Activated naive CD8-positive, alpha-beta T cell treated with anti-CD3 and anti-CD28 coated beads, Interleukin-2, amount 10 ng/mL, durations not matched to agents 7 days and 5 days (primary cell): ENCODE measurements around the gene TFIP11. TPM values are rescaled to one million over a fixed set of nuclear protein-coding genes. Genes with fewer than 3 reads are reported as not detected.

ENCODE experiments used
- ATAC-seq: fragments of 150-1000 bp; cut with Tn5 transposase; one replicate; pipeline ENCODE4 v1.10.0; 2021; ENCODE audit warnings: low read depth, moderate library complexity
- POLR2A ChIA-PET: fragments of 350-600 bp; sonication (Branson Sonifier 250); formaldehyde crosslinking; loops from one replicate; lab custom pipeline; 2021; ENCODE audit warnings: antibody characterized with exemption; lab: Charles Lee
- DNase-seq: peaks from one replicate; pipeline ENCODE4 v3.0.0; 2021
- H3K27ac Mint-ChIP-seq: one replicate; pipeline ENCODE4 v1.8.0; 2022; ENCODE audit warnings: mild to moderate bottlenecking, mixed read lengths
- H3K27me3 Mint-ChIP-seq: one replicate; pipeline ENCODE4 v1.8.0; 2022; ENCODE audit warnings: mild to moderate bottlenecking, moderate library complexity, mixed read lengths
- H3K36me3 Mint-ChIP-seq: one replicate; pipeline ENCODE4 v1.8.0; 2021; ENCODE audit warnings: mild to moderate bottlenecking, mixed read lengths
- H3K4me1 Mint-ChIP-seq: one replicate; pipeline ENCODE4 v1.8.0; 2021; ENCODE audit warnings: mixed read lengths
- H3K4me3 Mint-ChIP-seq: one replicate; pipeline ENCODE4 v1.8.0; 2022; ENCODE audit warnings: mild to moderate bottlenecking, moderate library complexity, mixed read lengths
- H3K9me3 Mint-ChIP-seq: one replicate; pipeline ENCODE4 v1.8.0; 2021; ENCODE audit warnings: mixed read lengths
- total RNA-seq, 2 experiments: library from RNA; stranded (reverse); gene quantifications; one replicate each; pipeline ENCODE4 v1.2.3, GENCODE V29; 2021

Gene TFIP11
- total RNA-seq, 2 experiments from 2014 or later: 64.6 to 67.9 TPM

DNA sequence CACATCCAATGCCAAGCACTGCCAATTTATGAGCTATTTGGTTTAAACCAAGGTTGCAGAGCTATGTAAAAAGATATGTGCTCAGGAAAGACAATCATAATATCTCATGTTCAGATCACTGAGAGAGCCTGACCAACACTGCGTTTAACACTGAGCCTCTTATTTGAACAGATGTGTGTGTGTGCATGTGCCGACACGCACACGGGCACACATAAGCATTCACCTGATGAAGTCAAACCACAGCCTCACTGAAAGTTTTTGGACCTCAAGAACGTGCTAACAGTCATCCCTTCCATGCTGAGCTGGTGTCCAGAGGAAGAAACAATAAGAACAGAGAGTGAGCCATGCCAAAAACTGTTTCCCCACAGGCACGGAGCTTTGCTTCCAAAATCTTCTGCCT, 52.1 kb downstream of the TFIP11 start:
- H3K27ac Mint-ChIP-seq: no peak overlapping the region
- no peaks in the 10 kb centered on the region for H3K27me3 Mint-ChIP-seq
- no peak overlapping the region for H3K4me3 Mint-ChIP-seq
- no peak for DNase-seq
- POLR2A ChIA-PET: no interaction called here
- no peaks in the 10 kb centered on the region for H3K9me3 Mint-ChIP-seq
- H3K36me3 Mint-ChIP-seq: peaks cover 18% of the 10 kb centered on the region
- no peak for ATAC-seq
- H3K4me1 Mint-ChIP-seq: no peaks in the 10 kb centered on the region

GRCh38 chr22:26457661-26458272, 54.5 kb downstream of the TFIP11 start:
- no peaks in the 10 kb centered on the region for H3K27me3 Mint-ChIP-seq
- ATAC-seq: no peak

DNA sequence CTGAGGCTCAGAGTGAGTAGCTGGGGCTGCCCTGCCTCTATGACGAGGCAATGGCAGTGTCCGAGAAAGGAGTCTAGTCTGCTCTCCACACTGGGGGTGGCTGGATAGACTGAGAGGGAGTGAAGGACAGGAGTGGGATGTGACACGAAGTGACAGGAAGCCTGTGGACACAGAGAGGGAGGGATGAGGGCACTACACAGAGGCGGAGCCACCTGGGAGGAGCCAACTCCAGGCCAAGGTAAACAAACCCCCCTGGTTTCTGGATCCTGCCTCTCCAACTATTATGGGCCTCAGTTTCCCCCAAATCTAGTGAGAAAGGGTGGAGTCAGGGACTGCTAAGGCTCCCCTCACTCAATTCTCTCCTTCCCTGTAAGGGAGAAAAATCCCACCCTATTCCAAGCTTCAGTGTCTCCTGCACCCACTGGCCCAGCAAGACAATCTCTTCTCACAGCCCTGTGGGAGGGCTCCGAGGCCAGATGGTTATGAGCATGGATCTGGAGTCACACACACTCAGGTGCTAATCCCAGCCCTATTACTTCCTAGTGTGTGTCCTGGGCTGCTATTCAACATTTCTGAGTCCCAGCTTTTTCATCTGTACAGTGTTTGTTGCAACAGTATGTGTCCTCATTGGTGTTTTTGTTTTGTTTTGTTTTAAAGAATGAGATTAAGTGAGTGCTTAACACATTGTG, 58.3 kb downstream of the TFIP11 start:
- ATAC-seq (no peak), DNase-seq (peak; percentile 4)
- H3K36me3 Mint-ChIP-seq: peaks cover 11% of the 10 kb centered on the region
- H3K4me3 Mint-ChIP-seq: no peak overlapping the region
- H3K9me3 Mint-ChIP-seq: no peaks in the 10 kb centered on the region
- no peaks in the 10 kb centered on the region for H3K27me3 Mint-ChIP-seq
- POLR2A ChIA-PET: no interaction called here
- H3K4me1 Mint-ChIP-seq: peaks cover 5% of the 10 kb centered on the region
- H3K27ac Mint-ChIP-seq: no peak overlapping the region

More at GRCh38 chr22:26457661-26458272, 54.5 kb downstream of the TFIP11 start:
- peaks cover 13% of the 10 kb centered on the region for H3K36me3 Mint-ChIP-seq
- POLR2A ChIA-PET: no interaction called here
- no peak overlapping the region for H3K4me3 Mint-ChIP-seq
- H3K4me1 Mint-ChIP-seq: peaks cover 3% of the 10 kb centered on the region
- no peaks in the 10 kb centered on the region for H3K9me3 Mint-ChIP-seq
- H3K27ac Mint-ChIP-seq: peak overlapping the region; percentile 21
- peak; percentile 20 for DNase-seq

DNA sequence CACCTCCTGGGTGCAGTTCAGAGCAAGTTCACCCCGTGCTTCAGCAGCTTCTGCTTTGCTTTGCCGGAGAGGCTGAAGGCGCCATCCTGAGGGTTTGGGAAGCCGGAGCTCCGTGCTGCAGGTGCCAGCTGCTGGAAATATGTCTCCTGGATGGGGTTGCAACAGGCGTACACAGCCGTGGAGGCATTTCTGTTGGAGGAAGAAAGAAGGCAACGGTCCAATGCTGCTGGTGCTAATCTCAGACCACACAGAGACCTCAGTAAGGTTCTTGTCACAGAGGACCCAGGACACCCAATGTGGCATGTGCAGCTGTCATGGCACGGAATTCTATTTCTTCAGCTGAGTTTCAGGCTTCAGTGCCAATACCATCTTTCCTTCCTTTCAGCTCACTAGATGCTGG, 59.1 kb downstream of the TFIP11 start:
- H3K27me3 Mint-ChIP-seq: no peaks in the 10 kb centered on the region
- DNase-seq (no peak), ATAC-seq (no peak)
- POLR2A ChIA-PET: no interaction called here
- no peak overlapping the region for H3K27ac Mint-ChIP-seq
- no peaks in the 10 kb centered on the region for H3K9me3 Mint-ChIP-seq
- peaks cover 9% of the 10 kb centered on the region for H3K36me3 Mint-ChIP-seq
- no peak overlapping the region for H3K4me3 Mint-ChIP-seq
- H3K4me1 Mint-ChIP-seq: peaks cover 5% of the 10 kb centered on the region

DNA sequence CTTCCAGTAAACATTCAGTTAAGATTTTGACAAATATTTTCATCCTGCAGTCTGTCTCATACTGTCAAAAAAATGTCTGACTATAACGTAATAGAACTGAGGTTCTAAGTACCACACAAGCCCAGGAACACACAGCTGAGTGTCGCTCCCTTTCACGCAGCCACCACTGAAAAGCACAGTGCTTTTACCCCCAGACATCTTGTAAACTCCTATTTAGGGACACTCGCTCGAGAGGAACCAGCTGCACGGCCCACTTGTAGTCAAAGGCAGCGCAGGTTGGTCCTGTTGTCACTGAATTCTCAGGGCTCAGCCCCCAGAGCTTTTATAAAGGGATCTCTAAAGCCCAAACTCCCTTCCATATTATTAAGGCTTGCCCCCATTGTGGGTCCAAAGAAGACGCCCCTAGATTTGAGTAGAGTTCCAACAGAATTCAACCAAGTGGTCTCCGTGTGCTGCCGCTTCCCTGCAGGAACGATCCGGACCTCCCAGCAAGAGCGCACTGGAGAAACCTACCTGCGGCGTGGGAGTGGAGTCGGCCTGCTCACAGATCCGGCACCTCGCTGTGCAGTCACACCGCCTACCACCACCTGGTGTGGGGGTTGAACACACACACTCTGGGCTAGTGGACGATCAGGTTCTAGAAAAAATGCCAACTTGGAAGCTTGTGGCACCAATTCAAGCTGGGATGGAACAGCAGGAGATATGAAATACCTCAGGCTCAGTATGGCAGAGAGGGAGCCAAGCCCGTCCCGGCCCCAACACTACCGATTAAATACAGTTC, 59.8 kb downstream of the TFIP11 start:
- POLR2A ChIA-PET: no interaction called here
- Mint-ChIP-seq H3K4me3 (no peak overlapping the region), H3K36me3 (peaks cover 9% of the 10 kb centered on the region), H3K27me3 (no peaks in the 10 kb centered on the region), H3K4me1 (peaks cover 5% of the 10 kb centered on the region), H3K9me3 (no peaks in the 10 kb centered on the region), H3K27ac (no peak overlapping the region)
- DNase-seq (peak; percentile 7), ATAC-seq (no peak)

- H3K9me3 Mint-ChIP-seq: no peaks in the 10 kb centered on the region
- no peak overlapping the region for H3K4me3 Mint-ChIP-seq
- peaks cover 4% of the 10 kb centered on the region for H3K36me3 Mint-ChIP-seq
- no peaks in the 10 kb centered on the region for H3K27me3 Mint-ChIP-seq
- POLR2A ChIA-PET: no interaction called here
- H3K27ac Mint-ChIP-seq: no peak overlapping the region
- DNase-seq (no peak), ATAC-seq (no peak)
- H3K4me1 Mint-ChIP-seq: peaks cover 5% of the 10 kb centered on the region
Observed at GRCh38 chr22:26450453-26451185, 61.7 kb downstream of the TFIP11 start.

GRCh38 chr22:26448941-26449340, 63.3 kb downstream of the TFIP11 start:
- POLR2A ChIA-PET: no interaction called here
- Mint-ChIP-seq H3K36me3 (peaks cover 5% of the 10 kb centered on the region), H3K4me1 (peaks cover 5% of the 10 kb centered on the region), H3K27ac (no peak overlapping the region), H3K27me3 (no peaks in the 10 kb centered on the region), H3K9me3 (no peaks in the 10 kb centered on the region), H3K4me3 (no peak overlapping the region)
- no peak for ATAC-seq
- no peak for DNase-seq

DNA sequence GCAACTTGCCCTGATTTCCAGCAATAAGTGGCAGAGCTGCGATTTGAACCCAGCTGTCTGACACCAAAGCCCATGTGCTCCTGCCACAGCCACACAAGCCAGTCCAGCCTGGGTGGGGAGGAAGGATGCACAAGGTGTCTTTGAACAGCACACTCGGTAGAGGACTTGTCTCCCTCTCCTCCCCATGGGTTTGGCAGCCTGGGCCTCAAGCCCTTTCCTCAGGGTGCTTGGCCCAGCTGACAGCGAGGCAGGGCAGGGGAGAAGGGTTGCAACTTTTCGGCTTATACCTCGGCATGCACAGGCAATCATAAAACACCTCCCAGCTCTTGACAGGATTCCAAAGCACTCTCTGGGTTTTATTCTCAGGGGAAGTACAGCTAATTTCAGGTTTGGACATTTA, 63.9 kb downstream of the TFIP11 start:
- H3K27ac Mint-ChIP-seq: no peak overlapping the region
- peaks cover 5% of the 10 kb centered on the region for H3K36me3 Mint-ChIP-seq
- POLR2A ChIA-PET: no interaction called here
- no peak overlapping the region for H3K4me3 Mint-ChIP-seq
- peaks cover 2% of the 10 kb centered on the region for H3K4me1 Mint-ChIP-seq
- no peak for DNase-seq
- no peaks in the 10 kb centered on the region for H3K9me3 Mint-ChIP-seq
- no peaks in the 10 kb centered on the region for H3K27me3 Mint-ChIP-seq
- no peak for ATAC-seq

DNA sequence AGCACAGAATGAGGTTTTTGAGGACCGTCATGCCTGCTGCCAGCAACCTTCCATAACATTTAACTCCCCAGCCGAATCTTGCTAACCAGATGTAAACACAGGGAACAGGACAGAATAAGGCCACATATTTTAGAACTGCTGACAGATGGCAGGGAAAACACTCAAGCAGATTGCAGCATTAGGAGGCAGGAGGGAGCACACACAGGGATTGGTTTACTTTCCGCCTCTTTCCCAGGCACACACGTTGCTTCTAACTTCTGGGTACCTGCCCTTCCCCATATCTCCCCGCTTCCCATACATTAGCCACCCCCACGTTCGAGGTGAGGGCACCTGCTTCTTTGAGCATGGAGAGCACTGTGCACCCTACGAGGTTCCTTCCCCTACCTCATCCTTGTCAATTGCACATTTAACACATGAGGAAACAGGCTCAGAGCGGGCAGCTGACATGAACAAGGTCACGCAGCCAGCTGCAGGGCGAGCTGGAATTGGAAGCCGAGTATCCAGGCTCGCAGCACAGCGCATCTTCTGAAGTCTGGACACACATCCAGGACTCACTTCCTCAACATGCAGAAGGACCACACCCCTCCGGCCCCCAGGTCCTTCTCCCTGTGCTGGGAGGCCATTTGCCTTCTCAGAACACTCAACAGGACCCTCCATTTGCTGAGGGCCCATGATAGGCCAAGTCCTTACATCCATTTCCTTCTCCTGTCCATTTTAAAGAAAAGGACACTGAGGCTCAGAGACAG, 64.5 kb downstream of the TFIP11 start:
- no peaks in the 10 kb centered on the region for H3K9me3 Mint-ChIP-seq

GRCh38 chr22:26446808-26447515, 65.3 kb downstream of the TFIP11 start:
- ATAC-seq (no peak), DNase-seq (no peak)
- Mint-ChIP-seq H3K36me3 (peaks cover 3% of the 10 kb centered on the region), H3K27ac (no peak overlapping the region), H3K9me3 (no peaks in the 10 kb centered on the region), H3K4me3 (no peak overlapping the region), H3K4me1 (peaks cover 4% of the 10 kb centered on the region), H3K27me3 (no peaks in the 10 kb centered on the region)
- POLR2A ChIA-PET: no interaction called here

More for the DNA sequence above, 64.5 kb downstream of the TFIP11 start:
- H3K36me3 Mint-ChIP-seq: peaks cover 5% of the 10 kb centered on the region
- H3K4me3 Mint-ChIP-seq: no peak overlapping the region
- no peak overlapping the region for H3K27ac Mint-ChIP-seq
- no peaks in the 10 kb centered on the region for H3K27me3 Mint-ChIP-seq
- peaks cover 2% of the 10 kb centered on the region for H3K4me1 Mint-ChIP-seq
- DNase-seq (no peak), ATAC-seq (no peak)
- POLR2A ChIA-PET: no interaction called here

GRCh38 chr22:26445577-26446275, 66.5 kb downstream of the TFIP11 start:
- Mint-ChIP-seq H3K27ac (no peak overlapping the region), H3K36me3 (peaks cover 3% of the 10 kb centered on the region), H3K4me1 (peaks cover 4% of the 10 kb centered on the region), H3K27me3 (no peaks in the 10 kb centered on the region), H3K9me3 (no peaks in the 10 kb centered on the region), H3K4me3 (no peak overlapping the region)
- POLR2A ChIA-PET: no interaction called here
- no peak for ATAC-seq
- DNase-seq: no peak

DNA sequence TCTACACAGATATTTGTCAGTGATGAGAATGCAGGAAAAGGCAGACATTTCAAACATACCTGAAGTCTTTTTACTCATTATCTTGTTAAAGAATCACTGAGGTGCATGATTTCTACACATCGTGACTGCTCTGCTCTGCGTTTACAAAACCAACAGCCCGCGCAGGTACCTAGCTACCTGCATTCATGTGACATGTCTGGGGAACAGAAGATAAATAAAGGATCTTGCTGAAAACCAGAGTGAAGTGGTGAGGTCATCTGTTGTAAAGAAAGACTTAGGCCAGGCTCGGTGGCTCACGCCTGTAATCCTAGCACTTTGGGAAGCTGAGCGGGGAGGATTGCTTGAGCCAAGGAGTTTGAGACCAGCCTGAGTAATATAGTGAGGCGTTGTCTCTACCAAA, 67.5 kb downstream of the TFIP11 start:
- no peak overlapping the region for H3K27ac Mint-ChIP-seq

More for the DNA sequence above, 67.5 kb downstream of the TFIP11 start:
- peaks cover 3% of the 10 kb centered on the region for H3K36me3 Mint-ChIP-seq
- no peaks in the 10 kb centered on the region for H3K9me3 Mint-ChIP-seq
- no peak overlapping the region for H3K4me3 Mint-ChIP-seq
- H3K27me3 Mint-ChIP-seq: no peaks in the 10 kb centered on the region
- DNase-seq: no peak
- POLR2A ChIA-PET: no interaction called here
- H3K4me1 Mint-ChIP-seq: peaks cover 2% of the 10 kb centered on the region
- no peak for ATAC-seq
